LHCN-M2 (cell line): ENCODE results near the gene JMJD6. TPM values are rescaled to one million over a fixed set of nuclear protein-coding genes. Genes with fewer than 3 reads are reported as not detected.

Source experiments
- DNase-seq: peaks from one replicate; pipeline ENCODE4 v3.0.0-alpha.2; 2012; ENCODE audit warnings: low read depth
- total RNA-seq: library from RNA; depleted of rRNA; stranded (reverse); fragments of >200 nt; gene quantifications from 2 replicates; pipeline ENCODE4 v1.2.3, GENCODE V29; 2014

The JMJD6 gene
- total RNA-seq, 1 experiment from 2014 or later = 29.3 TPM

DNA sequence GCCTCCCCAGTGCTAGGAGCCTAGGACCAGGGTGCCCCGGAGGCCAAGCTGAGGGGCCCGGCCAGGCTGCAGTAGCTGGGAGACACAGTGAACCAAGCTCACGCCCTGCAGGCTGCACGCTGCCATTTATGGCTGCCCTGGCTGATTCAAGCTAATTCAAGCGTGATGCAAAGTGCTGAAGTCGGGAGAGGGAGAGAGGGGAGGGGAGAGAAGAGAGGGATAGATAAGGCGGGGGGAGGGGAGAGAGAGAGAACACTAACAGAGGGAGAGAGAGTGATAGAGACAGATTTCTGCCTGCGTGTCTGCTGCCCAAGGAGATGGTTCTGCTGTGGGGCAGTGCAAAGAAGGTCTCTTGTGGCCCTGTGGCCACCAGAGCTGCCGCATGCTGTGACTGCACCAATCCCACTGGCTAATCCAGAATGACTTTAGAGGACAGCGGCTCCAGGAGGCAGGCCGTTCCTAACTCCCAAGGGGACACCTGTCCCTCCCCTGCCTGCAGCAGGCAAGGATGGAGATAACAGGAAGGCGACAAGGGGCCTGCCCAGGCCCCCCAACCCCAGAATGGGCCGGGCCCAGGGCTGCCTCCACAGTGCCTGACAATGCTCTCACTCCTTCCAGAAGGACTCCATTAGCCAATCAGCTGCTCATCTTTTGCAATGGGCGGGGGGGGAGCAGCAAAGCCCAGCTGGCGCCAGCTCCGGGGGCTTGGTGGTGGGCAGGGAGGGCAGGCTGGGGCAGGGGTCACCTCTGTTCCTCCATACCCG is 28.5 kb downstream of the JMJD6 start:
- DNase-seq = peak; percentile 59

DNA sequence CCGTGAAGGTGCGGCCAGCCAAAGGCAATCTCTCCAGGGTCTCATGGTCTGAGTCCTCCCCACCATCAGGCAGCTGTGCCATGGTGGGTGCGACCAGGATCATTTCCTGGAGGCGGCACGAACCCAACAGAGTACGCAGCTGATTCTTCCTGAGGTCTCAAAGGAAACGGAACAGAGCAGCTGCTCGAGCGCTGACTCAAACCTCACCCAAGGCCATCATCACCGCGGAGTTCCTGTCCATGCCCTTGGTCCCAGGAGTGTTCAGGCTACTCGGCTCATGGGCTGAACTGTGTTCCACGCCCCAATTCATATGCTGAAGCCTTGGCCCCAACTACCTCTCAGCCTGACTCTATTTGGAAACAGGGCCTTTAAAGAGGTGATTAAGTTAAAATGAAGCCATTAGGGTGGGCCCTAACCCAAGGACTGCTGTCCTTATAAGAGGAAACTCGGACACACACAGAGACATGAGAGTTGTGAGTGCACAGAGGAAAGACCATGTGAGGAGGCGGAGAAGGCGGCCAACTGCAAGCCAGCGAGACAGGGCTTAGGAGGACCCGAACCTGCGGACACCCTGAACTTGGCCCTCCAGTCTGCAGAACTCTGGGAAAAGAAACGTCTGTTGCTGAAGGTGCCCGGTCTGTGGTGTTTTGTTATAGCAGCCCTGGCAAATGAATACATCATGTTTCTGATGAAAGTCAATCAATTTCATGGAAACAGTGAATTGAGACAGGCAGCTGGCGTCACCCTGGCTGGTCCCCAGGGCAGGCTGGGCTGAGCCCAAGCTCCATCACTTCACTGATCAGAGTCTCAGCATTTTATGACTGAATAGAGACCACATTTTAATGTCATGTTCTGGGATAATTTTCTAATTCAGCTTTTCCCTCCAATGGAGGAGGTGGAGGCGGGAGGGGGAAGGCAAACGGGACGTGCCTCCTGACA is 29.4 kb downstream of the JMJD6 start:
- DNase-seq = peak; percentile 99

DNA sequence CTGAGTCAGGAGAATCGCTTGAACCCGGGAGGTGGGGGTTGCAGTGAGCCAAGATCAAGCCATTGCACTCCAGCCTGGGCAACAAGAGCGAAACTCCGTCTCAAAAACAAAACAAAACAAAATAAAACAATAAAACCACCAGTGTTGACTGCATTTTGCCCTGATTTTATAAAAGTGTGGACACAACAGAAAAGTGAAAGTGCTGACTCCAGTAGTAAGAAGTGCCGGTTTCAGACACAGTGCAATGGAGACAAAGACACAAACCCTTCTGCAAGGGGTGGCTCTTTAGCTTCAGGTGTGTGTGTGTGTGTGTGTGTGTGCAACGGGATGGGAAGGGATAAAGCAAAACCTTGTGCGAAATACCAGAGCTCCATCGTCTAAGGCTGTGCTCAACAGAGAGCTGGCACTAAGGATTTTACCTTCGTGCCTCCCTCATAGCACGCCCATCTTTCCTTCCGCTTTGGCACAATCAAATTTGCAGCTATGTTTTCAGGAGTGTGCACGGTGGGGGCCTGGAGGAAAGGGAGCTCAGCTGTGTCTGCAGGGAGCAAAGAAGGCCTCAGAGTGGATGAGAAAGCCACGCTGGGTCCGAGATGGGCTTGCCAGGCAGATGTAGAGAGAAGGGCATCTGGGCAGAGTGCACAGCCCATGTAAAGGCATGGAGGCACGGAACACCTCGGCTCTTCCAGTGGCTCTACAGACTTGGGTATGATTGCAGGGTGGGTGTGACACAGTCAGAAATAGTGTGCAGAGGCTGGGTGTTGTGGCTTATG is 31.2 kb downstream of the JMJD6 start:
- DNase-seq = no peak

DNA sequence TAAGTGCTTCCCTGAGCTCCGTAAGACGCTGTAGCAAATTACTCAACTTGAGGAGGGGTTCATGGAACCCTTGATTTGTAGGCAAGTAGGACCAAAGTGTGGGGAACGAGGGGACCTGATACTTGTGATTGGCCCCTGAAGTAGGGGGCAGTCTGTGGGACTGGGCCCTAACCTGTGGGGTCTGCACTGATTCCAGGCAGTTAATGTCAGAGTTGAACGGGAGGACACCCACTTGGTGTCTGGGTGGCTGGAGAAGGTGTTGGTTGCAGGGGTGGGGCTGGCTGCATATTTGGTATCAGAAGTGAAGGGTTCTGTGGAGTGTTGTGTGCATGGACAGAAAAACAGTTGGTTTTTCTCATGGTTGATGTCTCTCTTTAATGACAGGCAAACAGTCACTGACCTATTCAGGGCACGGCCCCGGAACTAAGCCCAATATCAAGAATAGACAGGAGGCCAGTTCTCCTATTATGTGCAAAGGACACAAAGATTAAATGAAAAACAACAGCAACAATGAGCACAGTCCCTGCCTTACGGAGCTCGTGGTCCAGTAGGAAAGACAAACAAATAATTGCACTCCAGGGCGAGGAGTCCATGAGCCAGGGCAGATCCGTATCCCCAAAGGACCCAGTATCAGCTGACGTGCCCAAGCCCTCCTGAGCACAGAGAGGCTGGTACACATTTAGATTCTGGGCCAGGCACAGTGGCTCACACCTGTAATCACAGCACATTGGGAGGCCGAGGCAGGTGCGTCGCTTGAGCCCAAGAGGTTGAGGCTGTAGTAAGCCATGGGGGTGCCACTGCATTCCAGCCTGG is 34.8 kb downstream of the JMJD6 start:
- no peak for DNase-seq

DNA sequence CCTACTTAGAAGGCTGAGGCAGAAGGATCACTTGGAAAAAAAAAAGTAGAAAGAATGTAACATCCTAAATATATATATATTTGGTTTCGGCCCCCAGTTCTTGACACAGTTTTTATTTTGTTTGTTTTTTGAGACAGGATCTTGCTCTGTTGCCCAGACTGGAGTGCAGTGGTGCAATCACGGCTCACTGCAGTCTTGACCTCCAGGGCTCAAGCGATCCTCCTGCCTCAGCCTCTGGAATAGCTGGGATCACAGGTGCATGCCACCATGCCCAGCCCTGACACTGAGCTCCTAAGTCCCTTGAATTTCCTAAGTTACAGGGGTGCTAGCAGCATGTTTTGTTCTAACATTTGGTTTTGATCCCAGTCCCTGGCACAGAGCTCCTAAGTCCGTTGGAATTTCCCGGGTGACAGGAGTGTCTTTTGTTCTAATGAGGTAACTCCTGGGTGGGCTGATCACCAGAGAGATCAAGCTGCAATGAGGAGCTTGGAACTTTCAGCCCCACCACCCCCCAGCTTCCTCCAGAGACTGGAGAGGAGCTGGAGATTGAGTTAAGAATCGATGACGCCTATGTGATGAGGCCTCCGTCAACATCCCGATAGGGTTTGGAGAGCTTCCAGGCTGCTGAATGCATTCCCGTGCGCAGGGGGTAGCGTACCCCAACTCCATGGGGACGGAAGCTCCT is 35.7 kb downstream of the JMJD6 start:
- no peak for DNase-seq

DNA sequence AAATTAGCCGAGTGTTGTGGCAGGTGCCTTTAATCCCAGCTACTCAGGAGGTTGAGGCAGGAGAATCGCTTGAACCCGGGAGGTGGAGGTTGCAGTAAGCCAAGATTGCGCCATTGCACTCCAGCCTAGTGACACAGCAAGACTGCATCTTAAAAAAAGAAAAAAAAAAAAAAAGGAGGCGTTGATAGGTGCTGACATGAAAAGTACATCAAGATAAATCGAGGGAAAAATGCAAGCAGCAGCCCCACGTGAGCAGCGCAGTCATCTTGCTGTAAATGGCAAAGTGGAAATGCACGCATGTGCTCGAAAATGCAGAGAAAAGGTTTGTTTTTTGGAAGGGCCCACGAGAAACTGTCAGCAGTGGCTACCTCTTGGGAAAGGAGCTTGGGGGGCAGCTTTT is 36.5 kb downstream of the JMJD6 start:
- no peak for DNase-seq

DNA sequence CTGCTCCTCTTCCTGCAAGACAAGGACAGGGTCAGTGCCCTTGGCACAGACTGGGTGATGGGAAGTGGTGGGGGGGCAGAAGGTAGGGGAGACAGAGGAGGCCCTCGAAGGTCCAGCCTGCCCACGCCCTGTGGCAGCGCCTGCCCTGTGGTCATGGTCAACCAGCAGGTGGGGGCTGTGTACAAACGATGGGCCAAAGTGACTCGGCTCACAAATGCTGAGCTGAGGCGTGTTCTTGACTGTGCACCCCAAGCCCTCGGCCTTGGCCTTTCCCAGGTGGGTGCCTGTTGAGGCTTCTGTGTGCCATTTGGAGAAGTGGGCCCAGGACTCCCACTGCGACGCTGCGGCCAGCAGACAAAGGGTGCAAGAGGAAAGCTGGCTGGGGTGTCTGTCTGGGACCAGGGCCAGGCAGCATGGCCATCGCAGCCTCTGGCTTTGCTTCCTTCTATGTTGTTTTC is 38.2 kb downstream of the JMJD6 start:
- DNase-seq = no peak

DNA sequence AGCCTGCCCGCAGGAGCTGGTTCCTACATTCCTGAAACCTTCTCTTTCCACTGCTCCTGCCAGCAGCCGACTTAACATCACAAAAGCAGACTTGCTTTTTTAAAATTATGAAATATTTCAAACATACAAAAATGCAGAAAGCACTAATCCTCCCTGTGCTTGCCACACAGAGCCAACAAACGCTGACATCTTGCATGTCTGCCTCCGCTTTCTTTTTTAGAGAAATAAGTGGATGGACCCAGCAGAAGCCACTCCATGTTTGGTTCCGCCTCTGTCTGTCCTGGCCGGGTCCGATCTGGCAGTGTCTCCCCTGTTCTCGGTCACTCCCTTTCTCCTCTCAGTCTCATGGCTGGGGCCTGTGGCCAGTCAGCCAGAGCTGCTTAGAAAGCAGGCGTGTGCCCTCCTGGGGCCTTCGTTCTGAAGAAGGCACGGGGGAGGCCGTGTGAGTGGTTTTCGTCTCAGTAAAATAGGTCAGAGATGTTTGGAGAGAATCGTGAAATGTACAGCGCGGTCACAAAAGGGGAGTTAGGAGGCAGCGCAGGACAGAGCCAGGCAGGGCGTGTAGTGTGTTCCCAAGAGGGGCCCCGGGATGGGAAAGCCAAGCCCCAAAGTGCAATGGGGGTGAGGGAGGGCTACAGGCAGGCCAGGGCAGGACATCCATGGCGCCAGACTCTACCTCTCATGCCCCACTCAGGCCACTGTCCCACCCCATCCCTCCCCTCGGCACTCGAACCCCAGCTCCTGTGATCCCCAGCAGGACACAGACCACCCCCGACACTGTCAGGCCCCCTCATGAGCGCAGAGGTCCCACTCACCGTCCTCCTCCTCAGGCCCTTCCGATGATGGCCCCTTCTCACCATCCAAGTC is 38.9 kb downstream of the JMJD6 start:
- no peak for DNase-seq

DNA sequence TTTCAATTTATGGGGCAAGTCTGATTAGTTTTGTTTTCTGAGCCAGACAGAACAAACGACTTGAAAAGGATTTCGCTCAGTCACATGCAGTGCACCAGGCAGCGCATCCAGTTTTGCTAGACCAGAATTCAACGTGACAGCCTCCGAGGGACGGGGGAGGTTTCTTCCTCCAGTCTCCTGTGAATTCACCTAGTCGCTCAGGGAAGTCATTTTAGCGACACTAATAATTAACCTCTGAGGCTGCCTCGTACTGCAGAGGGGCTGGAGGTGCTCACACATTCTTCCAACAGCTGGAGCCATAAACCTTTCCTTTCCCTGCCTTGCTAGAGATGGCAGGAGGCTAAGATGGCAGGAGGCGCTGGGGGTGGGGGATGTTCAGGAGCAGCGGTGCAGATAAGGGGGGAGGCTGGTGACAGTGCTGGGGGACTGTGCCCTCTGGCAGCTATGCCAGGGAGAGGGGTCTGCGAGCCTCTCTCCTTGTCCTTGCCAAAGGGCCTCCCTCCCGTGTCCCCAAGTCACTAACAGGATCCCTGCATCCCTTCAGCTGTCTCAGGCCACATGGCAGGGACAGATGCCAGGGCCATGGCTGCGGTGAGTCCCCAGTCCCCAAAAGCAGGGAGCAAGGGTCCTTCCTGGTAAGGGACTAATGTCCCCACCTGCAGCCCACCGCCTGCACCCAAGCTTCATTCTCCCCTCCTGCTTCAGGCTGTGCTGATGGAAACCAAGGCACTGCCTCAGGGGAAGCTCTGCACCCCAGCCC is 39.7 kb downstream of the JMJD6 start:
- DNase-seq = no peak

DNA sequence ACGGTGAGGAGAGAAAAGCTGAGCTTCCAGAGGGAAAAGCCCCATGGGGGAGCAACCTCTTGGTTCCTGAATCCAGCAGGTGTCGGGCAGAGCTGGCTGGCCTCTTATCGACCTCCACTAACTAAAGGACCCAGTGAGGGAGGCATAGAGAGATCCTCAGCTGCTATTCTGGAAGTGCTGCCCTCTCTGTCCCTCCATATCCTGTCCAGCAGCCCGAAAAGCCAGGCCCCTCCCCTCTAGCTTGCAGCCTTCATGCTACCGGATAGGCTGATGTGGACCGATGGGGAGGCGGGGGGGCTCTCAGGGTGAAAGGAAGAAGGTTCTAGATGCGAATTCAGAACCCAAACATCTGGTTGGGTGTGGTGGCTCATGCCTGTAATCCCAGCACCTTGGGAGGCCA is 40.6 kb downstream of the JMJD6 start:
- DNase-seq = no peak

DNA sequence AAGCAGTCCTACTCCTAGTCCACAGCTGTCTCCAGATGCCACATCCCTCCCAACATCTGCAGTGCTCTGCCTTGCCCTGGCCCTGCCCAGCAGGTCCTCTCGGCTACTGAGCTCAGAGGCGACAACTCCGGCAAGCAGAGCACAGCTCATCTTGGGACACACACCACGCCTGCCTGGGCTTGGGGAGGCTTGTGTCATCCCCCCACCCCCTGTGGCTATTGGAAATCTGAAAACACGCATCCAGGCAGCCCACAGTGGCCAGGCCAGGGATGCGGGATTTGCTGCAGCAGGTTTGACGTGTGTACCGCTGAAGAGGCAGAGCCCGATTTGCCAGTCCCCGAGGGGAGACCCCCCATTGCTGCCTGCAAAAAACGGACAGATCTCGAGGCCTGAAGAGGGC is 41.0 kb downstream of the JMJD6 start:
- DNase-seq = no peak

DNA sequence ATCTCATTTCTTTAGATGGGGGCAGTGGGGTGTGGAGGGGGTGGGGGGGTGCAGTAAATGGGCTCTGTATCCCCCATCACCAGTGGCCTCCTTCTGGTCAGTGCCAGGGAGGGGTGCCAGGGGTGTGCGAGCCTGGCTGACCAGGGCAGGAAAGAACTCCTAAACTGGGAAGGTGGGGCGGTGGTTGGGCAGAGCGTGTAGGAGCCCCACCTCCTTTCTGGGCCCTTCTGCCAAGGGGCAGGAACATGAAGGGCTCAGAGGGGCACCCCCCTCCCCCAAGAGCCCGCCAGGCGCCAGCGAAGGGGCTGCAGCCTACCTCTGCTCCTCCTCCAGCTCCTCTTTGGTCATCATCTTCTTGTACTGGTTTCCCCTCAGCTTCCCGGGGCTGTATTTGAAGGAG is 41.6 kb downstream of the JMJD6 start:
- DNase-seq = no peak

DNA sequence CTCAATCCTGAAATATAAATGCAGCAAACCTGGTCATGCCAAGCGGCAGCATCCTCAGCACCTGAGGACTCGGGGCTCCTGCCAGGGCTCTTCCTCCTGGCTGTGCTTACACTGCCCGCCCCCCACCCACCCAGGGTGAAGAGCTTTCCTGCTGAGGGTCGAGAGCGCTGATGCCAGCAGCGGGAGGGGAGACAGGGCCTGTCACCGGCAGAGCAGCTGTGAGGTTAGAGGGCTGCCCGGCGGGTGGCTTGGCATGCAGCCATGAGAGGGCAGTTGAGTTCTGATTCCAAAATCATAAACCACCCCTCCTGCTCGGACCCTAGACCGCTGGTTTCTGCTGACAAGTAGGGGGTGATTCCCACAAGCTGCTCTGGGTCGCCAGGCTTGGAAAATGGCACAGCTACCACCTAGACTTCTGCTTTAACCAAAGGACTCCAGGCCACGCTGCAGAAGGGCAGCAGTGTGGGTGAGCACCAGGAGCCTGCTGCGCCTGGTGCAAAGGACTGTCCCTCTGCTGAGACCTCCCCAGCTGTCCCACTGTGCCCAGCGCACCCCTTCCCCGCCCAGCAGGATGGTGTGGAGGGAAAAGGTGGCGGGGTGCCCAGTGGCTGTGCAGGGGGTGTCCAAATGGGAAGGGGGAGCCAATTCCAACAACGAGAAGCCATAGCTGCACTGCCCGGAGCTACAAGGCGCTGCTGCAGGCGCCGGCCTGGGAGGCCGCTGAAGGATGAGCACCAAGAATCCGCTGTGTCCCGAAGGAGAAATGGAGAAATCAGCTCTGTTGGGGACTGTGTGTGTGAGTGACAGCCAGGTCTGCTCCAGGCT is 42.3 kb downstream of the JMJD6 start:
- peak; percentile 51 for DNase-seq

DNA sequence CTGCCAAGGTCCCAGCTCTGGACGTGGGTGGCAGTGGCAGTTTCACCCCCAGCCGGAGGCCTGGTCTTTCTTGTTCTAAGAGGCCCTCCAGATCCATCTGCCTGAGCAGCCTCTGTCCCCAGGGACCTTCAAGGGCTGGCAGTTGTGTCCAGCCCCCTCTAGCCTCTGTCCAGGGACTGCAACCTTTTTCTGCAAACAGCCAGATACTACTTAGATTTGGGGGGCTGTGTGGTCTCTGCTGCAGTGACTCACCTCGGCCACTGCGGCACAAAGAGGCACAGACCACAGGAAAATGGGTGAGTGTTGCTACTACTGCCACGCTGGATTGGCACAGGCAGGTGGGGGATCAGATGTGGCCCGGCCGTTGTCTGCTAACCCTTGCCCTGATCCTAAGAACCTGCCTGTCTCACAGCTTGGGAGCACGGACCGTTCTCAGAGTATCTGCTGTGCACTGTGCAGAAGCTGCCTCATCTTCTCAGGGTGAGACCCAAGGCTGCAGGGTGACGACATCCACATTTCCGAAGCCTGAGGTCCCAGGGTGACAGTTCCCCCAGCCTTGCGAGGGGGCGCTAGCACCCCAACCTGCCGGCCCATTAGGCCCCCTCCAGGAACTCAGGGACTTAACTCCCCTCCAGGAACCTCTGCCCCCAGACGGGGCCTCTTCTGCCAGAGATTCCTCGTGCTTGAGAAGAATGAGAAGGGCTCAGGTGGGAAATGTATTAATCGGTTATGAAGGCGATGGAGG is 43.2 kb downstream of the JMJD6 start:
- peak; percentile 96 for DNase-seq

DNA sequence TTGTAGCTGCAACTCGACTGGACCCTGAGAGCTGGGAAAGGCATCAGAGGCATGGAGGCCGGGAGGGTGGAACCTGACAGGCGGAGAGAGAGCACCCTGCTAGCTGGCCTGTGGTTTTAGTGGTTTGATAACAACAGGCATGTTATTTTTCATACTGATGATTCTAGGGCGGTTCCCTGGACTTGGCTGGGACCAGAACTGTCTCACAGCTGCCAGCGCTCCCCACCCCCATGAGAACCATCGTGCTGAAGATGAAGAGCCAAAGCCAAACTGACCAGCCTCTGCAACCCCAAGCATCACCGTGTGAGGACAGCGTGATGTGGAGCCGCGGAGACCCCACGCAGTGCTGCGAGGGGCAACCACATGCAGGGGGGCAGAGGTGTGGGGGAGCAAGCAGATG is 44.1 kb downstream of the JMJD6 start:
- DNase-seq = peak; percentile 96

DNA sequence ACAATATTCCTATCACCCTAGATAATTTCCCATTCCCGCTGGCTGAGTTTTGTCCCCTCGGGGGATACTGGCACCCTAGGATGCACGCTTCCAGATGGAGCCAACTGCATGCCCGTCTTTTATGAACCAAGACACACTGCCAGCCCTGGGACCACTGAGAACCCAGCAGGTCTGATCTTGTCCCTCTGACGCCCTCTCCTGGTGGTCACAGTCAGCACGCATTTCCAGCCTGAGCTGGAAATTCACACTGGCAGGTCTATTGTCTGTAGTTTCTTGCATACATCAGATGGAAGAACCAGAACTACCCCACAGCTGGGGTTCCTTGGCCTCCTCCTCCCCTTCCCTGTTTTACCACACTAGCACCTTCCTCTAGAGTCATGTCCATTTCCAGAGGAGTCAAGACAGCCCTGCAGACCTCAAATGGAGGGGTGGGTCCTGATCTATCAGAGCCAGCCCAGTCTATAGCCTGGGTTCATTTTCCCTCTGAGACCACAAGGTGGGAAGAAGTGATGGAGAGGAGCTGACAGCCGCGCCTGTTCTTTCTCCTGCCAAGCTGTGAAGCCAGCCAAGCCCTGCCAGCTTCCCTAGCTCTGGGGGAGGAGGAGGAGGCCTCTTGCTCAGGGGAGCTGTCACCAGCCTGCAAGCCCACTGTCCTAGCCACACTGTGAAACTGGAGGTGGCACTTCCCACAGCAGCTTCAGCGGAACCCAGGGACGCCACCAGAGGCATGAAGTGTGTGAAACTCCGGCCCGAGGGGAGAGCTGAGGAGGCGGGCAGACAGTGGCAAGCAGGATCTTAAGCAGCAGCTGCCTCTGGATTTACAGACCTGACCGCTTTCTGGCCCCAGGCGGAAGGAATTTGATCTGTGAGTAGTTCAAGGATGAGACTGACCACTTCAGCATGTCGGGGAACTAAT is 44.9 kb downstream of the JMJD6 start:
- peak; percentile 95 for DNase-seq
